Forelimb muscle (tissue), 1 donor: ENCODE measurements around the gene KREMEN2. TPM values are rescaled to one million over a fixed set of nuclear protein-coding genes. Genes with fewer than 3 reads are reported as not detected.
A peak's percentile ranks its signal among the peaks of the same experiment; 100 is the strongest.

Experiments
- DNase-seq: peaks from one replicate; pipeline ENCODE4 v3.0.0-alpha.2; 2013; ENCODE audit warnings: low read depth
- polyA plus RNA-seq: library from polyadenylated mRNA; unstranded; fragments of 120-200 nt; gene quantifications from one replicate; pipeline ENCODE4 v1.2.1, GENCODE V29; 2013; ENCODE audit not compliant: insufficient read length

KREMEN2 gene
- polyA plus RNA-seq, 1 donor: 4.0 TPM

DNA sequence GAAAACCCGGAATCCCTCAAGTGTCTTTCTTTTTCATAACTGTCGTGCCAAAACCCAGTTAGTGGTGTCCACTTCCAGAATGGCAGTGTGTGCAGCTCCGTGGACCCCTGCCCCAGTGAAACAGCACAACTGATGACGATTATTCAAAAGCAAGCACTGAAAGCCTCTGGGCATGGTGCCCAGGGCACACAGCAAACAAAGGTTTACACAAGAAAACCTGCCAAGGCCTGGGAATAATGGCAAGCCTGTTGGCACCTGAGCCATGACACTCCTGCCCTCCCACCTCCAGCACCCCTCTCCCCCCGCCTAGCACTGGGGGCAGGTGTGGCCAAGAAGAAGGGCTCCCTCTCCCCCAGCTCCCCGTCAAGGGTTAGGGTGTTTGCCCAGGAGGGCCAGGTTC, 13.4 kb downstream of the KREMEN2 start:
- DNase-seq: no peak

DNA sequence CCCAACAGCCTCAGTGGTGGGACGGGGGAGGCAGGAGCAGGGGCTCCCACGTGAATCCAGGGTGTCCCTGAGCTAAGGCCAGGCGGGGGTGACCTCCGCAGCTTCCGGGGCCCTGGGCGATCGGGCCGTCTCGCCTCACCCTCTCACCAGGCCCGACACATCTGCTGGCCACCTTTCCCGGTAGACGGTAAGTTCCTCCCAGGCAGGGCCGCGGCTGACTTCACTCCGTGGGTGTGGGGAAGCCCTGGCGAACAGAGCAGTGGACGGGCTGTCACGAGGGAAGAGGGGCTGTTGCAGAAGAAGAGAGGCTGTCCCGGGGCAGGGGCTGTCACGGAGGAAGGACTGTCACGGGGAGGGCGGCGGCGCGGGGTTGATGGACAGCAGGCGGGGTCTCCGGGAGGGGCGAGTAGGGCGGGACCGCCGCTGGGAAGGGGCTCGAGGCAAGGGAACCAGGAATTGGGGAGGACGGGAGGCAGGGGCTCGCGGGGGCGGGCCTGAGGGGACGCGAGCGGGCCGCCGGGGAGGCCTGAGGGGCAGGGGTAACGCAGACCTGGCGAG, 15.7 kb downstream of the KREMEN2 start:
- DNase-seq: no peak

DNA sequence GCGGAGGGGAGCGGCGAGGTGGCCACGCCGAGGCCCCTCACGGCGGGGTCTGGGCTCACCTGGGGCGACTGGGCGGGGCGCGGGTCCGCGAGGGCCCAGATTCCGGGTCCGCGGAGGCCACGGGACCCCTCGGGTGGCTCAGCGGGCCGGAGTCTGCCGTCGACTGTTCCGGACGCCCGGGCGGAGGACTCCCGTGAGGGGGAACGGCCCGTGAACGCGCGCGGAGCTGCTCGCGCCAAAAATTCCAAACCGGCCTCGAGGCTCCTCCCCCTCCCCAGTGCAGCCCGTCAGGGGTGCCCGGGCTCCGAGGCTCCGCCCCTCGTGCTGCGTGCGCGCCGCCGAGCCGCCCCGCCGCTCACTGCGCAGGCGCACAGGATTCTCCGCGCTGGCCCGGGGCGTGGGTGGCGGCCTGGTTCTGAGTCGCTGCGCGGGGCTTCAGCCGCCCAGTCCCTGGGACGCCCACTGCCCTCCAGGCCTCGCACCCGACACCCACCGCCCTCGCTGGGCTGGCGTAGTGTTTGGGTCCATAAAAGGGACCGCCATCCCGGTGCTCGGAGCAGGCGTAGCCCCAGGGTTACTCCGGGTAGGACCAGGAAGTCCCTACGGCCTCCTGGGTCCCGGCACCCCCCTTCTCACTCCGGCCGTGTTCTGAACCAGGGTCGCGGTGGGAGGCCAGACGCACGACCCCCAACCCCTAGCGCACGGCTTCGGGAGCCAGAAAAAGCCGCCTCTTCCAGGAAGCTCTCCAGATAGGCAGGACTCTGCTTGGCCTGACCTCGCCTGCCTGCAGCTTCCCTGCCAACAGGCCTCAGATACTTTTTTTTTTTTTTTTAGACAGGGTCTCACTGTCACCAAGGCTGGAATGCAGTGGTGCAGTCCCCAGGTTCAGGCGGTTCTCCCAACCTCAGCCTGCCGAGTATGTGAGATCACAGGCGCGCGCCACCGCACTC, 16.4 kb downstream of the KREMEN2 start, which contains the start of gene PKMYT1:
Gene PKMYT1 (minus strand): TSS at position 220 of the 950 bp plus-strand sequence. CDS start 789 bp downstream, outside the sequence.
- peak; percentile 62 for DNase-seq

DNA sequence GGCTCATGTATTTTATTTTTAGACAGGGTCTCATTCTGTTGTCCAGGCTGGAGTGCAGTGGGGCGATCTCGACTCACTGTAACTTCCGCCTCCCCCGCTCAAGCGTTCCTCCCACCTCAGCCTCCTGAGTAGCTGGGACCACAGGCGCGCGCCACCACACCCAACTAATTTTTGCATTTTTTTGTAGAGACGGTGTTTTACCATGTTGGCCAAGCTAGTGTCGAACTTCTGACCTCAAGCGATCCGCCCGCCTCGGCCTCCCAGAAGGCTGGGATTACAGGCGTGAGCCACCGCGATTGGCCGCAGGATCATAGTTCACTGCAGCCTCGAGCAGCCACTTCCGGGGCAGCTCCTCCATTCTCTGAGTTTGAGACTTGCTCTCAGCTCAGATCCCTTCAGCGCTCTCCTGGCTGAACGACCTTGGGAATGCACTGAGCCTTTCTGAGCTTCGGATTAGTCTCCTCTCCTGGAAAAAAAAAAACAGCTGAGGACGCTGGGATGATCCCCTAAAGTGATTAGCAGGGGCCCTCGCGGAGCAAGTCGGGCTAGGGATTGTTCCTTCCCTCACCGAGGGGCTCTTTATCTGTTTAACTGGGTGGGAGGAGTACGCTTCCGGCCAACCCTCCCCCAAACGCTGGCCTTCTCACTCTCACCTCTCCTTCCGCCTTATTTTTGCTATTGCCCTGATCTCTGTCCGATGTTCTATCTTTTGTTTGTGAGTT, 17.3 kb downstream of the KREMEN2 start:
- no peak for DNase-seq

DNA sequence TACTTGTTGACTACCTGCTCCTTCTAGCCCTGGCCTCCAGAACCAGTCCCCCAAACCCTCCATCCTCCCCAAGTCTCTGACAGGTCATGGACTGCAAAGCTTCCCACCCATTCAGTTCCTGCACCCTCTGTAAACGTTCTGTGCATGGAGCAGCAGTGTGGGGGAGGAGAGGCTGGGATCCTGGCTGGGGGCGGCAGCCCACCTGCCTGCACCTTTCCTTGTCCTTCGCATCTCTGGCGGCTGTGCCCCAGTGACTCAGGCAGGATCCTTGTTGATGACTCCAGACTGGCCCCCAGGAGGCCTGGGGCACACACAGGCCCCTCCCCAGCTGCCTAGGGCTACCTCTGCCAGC, 17.8 kb downstream of the KREMEN2 start:
- no peak for DNase-seq

DNA sequence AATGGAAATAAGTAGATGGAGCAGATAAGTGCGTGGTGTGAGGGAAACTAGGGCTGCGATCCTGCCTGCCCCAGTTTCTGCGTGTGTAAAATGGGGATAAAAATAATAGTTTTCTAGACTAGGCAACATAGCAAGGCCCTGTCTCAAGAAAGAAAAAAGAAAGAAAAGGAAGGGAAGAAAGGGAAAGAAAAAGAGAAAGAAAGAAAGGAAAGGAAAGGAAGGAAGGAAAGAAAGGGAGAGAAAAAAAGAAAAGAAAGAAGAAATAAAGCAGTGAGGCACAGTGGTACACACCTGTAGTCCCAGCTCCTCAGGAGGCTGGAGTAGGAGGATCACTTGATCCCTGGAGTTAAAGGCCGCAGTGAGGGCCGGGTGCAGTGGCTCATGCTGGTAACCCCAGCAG, 18.3 kb downstream of the KREMEN2 start:
- no peak for DNase-seq

DNA sequence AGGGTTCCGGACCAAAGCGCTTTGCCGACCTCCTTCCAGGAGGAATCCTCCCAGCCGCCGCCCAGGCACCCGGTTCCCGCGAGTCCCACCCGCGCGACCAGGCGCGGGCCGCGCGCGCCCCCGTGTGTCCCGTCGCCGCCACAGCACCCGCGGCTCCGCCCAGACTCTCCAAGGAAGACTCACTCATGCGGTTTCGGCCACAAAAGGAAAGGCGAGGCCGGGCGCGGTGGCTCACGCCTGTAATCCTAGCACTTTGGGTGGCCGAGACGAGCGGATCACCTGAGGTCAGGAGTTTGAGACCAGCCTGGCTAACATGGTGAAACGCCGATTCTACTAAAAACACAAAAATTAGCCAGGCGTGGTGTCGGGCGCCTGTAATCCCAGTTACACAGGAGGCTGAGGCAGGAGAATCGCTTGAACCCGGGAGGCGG, 19.6 kb downstream of the KREMEN2 start:
- DNase-seq: no peak

DNA sequence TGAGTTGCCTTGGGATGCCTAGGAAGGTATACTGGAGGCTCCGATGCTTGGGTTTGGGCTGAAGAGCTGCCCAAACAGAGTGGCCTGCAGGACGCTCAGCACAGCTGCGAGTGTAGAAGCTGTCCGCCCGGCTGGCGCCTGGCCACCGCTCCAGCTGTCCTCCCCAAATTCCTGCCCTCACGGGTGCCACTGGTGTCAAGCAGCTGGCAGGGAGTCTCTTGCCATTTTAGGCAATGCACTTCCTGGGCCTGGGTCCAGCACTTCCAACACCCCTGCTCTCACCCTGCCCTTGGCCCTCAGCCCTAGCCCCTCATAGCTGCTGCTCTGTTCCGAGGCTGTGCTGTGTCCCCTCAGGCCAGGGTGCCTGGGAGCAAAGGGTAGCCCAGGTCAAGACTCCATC, 21.4 kb downstream of the KREMEN2 start:
- DNase-seq: no peak

DNA sequence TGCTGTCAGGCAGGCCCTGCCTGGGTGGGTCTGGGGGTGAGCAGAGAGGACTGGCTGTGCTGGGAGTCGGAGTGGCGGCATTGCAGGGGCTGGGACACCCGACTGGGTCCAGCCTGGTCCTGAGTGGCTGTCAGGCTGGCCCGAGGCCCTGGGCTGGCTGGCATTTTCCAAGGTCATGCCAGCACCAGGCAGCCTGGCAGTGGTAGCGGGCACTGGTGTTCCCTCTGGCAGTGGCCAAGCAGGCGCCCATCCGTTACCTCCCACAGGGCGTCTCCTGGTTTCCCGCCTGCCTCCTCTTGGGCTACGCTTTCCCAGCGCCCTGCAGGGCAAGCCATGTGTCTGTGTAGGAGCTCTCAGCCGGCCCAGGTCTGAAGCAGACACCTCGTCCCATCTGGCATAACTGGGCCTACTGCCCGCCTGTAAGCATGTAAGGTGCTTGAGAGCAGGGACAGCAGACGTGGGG, 21.8 kb downstream of the KREMEN2 start:
- DNase-seq: no peak

DNA sequence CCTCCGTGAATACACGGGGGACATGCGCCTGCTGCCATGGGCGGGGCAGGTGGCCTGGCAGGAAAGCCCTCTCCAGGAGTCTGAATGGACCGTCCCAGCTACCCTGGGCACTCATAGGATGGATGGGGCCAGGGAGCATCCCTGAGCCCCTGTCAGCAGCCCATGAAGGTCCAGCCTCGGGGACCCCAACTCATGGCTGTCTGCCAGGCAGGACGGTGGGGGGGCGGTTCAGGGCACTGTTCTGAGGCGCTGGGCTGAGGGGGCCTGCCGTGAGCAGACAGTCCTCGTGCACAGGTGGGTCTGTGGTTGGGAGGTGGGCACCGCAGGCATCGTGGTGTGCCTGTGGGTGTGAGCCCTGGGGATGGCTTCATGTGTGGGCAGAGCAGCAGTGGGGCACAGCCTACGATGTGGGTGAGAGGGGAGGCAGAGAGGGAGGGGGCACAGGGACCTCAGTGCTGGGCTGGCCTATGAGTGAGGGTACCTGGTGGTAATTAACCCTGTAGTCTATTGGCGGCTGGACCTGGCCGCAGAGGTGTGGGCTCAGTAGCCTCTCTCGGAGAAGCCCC, 22.6 kb downstream of the KREMEN2 start:
- DNase-seq: no peak

DNA sequence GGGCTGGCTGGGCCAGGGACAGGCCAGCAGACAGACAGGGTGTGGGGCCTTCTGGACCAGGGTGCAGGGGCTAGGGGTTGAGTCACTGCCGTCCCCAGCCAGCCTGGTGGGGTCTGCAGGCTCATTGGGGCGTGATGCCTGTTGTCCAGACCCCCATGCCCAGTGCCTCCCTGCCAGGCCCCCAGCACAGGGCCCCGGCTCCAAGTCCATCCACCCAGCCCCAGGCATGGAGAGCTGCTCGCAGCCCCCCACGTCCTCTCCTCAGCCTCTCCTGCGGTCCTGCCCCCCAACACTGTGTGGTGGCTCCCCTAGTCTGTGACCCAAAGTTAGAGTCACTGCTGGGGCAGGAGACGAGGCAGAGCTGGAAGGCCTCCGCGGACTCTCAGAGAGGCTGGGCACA, 23.2 kb downstream of the KREMEN2 start:
- DNase-seq: no peak

DNA sequence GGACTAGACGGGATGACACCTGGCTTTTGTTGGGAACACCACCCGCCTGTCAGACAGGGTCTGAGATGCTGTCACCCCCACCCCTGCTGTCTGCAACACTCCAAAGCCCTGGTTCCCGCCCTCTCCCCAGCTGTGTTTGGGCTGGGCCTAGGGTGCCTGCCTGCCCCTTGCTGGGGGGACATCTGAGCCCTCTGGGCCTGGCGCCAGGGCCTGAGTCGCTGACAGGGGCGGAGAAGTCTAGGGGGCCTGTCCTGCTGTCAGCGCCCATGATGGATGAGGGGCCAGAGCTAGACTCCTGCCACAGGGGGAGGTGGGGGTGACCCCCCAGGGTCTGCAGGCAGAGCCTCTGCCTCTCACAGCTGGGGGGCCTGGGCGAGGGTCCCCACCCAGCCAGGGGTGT, 23.8 kb downstream of the KREMEN2 start:
- no peak for DNase-seq

DNA sequence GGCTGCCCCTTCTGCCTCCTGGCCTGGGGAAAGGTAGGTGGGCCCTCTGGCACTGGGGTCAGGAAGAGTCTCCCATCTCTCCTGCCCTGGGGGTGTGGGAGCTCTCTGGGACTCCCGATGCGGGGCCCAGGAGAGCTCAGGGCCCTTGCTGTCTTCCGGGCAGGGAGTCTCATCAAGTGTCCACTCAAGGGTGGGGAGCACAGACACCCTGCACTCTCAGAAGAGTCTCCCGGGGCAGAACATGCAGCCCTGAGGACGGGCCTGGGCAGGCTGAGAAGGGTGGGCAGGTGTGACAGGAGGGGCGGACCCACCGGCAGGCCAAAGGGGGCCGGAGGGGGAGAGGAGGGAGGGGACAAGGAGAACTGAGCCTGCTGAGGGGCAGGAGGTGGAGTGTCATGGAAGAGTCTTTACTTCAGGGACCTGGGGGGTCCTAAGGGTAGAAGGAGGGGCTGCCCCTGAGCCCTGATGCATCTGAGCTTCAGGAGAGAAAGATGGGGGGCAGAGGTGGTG, 24.6 kb downstream of the KREMEN2 start:
- no peak for DNase-seq

DNA sequence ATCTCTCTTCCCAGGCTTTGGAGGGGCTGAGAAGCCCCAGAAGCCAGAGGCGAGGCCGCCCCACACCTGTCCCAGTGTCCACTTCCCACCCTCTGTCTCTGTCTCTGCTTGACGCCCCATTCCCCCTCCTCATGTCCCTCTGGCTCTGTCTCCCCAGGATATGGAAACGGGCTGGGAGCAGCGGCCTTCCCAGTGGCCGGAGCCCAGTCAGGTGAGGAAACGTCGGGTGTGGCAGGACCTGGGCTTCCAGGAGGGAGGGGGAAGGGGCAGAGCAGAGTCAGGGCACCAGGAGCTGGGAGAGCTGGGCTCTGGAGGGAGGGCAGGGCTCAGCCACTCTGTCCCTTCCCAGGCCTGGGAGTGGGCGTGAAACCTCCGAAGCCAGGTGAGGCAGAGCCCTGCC, 26.8 kb downstream of the KREMEN2 start:
- no peak for DNase-seq

DNA sequence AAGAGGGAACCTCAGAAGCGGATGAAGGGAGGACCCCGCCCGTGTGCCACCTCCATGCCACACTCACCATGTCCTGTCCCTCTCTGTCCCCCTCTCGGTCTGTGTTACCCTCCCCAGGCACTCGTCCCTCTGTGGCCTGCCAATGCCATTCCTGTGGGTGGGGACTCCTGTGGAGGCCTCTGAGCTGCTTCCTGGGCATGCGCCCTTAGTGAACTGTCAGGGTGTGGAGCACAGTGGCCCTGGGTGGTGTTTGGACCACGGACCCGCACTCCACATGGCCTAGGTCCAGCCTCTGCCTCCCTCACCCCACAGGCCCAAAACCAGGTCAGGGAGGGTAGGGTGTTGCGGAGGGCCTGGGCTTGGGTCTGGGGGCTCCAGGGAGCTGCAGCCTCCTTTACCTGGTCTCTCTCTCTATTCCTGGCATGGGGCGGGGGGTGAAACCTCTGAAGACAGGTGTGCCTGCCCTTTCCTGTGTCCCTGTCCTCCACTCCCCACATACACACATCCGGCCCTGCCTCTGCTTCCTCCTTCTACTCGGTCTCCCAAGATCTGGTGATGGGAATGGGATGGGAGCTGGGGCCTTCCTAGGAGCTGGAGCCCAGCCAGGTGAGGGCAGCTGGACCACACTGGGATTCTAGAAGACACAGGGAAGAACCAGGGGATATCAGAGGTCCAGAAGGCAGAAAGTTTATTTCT, 27.6 kb downstream of the KREMEN2 start:
- DNase-seq: no peak

DNA sequence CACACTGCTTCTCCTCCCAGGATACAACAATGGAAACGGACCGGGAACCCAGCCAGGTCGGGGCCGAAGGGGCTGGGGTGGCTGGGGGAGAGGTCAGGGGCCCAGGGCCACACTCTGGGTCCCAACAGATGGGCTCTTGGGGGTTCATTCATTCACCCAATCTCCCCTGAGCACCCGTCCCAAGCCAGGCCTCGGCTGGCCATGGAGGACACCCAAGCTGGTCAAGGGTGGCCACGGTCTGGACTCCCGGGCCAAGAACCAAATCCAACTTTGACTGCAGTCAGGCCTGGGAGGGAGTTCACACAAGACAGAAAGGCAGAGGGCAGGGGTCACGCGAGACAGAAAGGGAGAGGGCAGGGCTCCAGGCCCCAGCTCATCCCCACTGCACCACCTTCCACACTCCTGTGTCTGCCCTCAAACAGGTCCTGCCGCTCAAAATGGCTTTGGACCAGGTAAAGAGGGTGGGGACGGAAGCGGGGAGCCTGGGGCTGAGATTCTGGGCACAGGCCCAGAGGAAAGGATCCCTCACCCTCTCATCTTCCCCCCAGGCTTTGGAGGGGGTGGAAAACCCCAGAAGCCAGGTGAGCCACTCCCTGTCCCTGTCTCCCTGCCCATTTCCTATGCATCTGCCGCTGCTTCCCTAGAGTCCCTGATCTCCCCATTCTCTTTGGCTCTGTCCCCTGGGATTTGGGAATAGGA, 28.5 kb downstream of the KREMEN2 start:
- no peak for DNase-seq

DNA sequence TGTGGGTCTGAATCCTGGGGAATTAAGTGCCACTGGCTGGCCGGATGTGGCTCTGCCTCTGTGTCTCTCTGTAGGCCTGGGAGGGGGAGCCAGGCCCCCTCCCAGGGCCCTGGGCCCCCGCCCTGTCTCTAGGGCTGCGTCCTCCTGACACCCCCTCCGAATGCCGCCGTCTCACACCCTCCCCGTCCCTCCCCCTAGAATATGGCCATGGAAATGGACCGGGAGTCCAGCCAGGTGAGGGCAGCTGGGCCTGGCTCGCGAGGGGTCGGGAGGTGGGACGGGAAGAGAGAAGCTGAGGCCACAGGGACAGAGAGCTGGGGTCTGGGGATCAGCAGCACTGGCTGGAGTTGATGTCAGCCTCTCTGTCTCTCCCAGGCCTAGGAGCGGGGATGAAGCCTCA, 32.2 kb downstream of the KREMEN2 start:
- DNase-seq: no peak

DNA sequence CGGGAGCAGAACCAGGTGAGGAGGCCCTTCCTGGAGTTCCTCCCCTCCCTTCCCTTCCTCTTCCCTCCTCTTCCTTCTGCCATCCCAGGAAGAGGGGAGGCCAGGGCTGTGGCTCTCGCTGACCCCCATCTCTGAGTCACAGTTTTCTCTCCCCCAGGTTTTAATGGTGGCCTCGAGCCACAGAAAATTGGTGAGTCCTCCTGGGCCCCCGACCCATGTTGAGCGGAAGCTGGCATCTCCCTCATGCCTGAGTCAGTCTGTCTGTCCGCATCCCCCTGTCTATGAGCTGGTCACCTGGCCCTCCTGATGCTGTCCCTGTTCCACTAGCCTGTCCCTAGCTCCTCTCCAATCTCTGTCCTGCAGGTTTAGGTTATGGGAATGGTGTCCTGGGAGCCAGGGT, 35.9 kb downstream of the KREMEN2 start:
- no peak for DNase-seq

DNA sequence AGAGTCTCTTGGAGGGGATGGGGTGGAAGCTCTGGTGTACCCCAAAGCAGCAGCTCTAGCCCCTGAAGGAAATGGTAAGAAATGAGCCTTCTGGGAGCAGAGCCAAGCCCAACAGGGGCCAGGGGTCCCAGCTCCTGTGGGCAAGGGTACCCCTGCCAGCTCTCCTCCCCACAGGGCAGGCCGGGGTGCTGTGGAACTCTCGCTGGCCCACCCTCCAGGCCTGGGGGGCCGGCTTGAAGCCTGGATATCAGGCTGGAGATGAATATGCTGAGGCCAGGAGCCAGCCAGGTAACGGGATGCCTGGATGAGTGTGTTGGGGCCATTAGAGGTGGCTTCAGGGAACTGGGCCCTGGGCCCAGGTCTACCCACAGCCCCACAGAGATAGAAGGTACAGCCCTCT, 36.5 kb downstream of the KREMEN2 start:
- no peak for DNase-seq

DNA sequence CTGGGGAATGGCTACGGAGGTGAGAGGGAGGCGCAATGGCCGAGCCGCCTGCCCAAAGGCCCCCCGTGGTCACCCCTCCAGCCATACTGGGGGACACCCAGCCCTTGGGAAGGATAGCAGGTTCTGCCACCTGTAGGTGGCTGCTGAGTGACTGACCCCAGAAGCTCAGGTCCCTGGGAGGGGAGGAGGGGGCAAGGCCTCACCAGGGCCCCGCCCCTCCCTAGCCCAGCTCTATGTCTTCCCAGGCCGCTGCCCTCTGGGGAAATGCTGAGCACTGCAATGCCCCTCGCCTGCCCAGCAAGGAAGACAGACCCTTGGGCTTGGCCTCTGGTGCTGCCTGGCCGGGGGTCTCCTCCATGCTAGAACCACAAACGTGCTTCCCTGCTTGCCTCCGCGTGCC, 37.2 kb downstream of the KREMEN2 start:
- DNase-seq: no peak
